Astrocyte of the cerebellum (primary cell): Measurements from ENCODE around the gene CA5B.

Experiments used
- DNase-seq: peaks from one replicate; pipeline ENCODE4 v3.0.0-alpha.2; 2011; ENCODE audit warnings: low read depth
- H3K4me3 ChIP-seq: 2 replicates; pipeline ENCODE4 v1.5.1; 2011; ENCODE audit warnings: mild to moderate bottlenecking, low read depth, low read length, moderate library complexity
- in situ Hi-C: cut with HindIII; loops from 2 replicates; pipeline ENCODE4 v1.10.0; 2017; ENCODE audit warnings: low sequenced_read_pairs
- TF ChIP-seq, protein P1 (sequence below): IDR thresholded peaks from 2 replicates; pipeline ENCODE4 v1.5.1; 2012; ENCODE audit warnings: low read length, low read depth, moderate library complexity, mild to moderate bottlenecking; ENCODE audit errors: missing control alignments

Gene CA5B

DNA sequence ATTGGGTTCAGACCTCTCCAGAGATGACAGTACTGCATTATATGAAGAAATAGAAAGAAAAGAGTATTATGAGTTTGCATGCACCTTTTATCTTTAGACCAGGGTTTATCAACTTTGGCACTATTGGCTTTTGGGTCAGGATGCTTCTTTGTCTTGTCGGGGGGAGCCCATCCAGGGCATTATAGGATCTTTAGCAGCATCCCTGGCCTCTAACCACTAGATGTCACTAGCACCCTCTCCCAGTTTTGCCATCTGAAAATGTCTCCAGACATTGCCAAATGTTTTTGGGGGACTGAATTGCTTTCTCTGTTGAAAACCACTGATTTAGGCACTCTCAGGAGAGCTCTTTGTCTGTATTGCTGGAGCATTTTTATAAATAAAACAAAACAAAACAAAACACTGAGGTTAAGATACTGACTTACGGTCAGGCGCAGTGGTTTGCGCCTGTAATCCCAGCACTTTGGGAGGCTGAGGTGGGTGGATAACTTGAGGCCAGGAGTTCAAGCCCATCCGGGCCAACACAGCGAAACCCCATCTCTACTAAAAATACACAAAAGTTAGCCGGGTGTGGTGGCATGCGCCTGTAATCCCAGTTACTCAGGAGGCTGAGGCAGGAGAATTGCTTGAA is 23.6 kb downstream of the CA5B start:
- no peak for DNase-seq
- TF ChIP-seq, protein P1, sequence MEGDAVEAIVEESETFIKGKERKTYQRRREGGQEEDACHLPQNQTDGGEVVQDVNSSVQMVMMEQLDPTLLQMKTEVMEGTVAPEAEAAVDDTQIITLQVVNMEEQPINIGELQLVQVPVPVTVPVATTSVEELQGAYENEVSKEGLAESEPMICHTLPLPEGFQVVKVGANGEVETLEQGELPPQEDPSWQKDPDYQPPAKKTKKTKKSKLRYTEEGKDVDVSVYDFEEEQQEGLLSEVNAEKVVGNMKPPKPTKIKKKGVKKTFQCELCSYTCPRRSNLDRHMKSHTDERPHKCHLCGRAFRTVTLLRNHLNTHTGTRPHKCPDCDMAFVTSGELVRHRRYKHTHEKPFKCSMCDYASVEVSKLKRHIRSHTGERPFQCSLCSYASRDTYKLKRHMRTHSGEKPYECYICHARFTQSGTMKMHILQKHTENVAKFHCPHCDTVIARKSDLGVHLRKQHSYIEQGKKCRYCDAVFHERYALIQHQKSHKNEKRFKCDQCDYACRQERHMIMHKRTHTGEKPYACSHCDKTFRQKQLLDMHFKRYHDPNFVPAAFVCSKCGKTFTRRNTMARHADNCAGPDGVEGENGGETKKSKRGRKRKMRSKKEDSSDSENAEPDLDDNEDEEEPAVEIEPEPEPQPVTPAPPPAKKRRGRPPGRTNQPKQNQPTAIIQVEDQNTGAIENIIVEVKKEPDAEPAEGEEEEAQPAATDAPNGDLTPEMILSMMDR = peak; percentile 94
- in situ Hi-C loops = no loop called here
- no peak overlapping the region for H3K4me3 ChIP-seq

DNA sequence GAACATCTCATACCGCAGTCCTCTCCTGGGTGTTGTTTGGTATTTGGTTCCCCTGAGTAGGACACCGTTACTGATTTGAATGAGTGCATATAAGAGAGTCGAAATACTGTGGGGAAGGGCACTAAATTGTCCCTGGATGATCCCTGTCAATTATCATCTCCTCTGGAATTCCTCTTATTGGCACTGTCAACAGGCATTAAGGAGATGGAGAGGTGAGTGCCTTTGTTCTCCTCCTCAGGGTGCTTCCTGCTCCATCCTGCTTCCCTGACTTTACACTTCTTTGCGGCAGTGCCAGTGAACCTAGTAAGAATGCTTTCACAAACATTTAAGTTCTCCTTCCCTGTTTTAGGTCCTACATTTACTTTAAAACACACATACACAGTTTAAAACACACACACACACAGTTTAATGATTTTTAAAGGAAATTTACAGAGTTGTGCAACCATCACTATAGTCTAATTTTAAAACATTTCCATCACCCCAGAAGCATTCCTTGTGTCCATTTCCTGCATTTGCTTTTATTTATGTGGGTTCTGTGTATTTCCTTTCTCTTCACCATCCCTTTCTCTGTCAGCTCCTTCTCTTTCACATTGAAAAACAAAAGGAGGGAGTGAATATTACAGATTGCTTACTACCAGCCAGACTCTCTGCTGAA is 31.4 kb downstream of the CA5B start:
- in situ Hi-C loops = no loop called here
- DNase-seq = no peak
- no peak overlapping the region for H3K4me3 ChIP-seq
- TF ChIP-seq, protein P1 = no peak

DNA sequence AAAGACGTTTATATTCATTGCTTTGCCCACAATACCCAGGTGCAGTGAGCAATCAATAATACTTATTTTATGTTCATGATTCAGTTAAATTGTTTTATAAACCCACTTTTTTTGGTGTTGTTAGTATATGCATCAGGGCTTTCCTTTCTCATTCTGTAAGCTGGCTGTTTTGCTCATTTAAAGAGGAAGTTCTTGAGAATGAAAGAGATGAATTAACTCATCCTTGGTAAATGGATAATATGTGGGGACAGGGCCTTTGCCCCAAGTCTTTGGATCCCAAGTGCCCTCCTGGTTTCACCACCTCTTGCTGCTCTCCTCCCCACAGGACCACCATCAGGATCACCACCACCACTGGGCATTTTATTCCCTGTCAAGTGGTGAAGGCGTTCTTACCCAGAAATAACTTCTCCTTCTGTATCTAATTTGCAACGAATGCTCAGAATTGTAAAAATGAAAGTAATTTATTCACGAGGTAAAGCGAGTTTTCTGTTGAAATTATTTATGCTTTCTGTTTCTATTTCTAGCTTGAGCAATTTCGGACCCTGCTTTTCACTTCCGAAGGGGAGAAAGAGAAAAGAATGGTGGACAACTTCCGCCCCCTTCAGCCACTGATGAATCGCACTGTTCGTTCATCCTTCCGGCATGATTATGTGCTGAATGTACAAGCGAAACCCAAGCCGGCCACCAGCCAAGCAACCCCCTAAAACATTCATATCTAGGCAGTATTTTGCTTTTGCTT is 44.1 kb downstream of the CA5B start:
- in situ Hi-C loops = no loop called here
- TF ChIP-seq, protein P1 = no peak
- H3K4me3 ChIP-seq = no peak overlapping the region
- no peak for DNase-seq

DNA sequence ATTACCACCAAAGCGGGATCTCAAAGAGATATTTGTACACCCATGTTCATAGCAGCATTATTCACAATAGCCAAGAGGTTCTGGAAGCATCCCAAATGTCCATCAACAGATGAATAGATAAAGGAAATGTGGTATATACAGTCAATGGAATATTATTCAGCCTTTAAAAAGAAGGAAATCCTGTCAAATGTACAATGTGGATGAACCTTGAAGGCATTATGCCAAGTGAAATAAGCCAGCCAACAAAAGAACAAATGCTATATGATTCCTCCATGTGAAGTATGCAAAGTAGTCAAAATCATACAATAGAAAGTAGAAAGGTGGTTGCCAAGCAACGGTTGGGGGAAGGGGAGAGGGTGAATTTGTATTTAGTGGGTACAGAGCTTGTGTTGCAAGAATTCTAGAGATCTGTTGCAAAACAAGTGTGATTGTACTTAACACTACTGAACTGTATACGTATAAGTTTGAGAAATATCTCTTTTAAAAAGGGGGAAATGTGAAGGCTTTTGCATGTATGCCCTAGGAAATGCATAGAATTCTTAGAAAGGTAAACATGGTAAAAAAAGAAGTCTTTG is 47.2 kb downstream of the CA5B start:
- TF ChIP-seq, protein P1 = no peak
- no peak overlapping the region for H3K4me3 ChIP-seq
- DNase-seq = no peak
- in situ Hi-C loops = no loop called here

DNA sequence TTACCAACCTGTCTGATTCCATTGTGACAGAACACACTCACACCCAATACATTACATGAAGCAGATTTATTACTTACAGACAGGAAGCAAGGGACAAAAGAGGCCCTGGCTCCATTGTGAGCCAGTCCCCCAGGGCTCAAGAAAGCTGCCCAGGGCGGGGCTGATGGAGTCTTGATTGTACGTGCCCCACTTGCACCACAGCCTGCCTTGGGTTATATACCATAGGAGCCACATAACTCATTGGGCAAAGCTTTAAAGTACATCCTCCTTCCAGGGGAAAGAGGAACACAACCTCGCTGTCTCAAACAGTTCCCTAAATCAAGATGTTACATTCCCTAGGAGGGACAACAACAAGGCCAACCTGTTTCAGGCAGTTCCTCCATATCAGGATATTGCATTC is 48.8 kb downstream of the CA5B start:
- in situ Hi-C loops = no loop called here
- TF ChIP-seq, protein P1 = no peak
- no peak overlapping the region for H3K4me3 ChIP-seq
- no peak for DNase-seq

DNA sequence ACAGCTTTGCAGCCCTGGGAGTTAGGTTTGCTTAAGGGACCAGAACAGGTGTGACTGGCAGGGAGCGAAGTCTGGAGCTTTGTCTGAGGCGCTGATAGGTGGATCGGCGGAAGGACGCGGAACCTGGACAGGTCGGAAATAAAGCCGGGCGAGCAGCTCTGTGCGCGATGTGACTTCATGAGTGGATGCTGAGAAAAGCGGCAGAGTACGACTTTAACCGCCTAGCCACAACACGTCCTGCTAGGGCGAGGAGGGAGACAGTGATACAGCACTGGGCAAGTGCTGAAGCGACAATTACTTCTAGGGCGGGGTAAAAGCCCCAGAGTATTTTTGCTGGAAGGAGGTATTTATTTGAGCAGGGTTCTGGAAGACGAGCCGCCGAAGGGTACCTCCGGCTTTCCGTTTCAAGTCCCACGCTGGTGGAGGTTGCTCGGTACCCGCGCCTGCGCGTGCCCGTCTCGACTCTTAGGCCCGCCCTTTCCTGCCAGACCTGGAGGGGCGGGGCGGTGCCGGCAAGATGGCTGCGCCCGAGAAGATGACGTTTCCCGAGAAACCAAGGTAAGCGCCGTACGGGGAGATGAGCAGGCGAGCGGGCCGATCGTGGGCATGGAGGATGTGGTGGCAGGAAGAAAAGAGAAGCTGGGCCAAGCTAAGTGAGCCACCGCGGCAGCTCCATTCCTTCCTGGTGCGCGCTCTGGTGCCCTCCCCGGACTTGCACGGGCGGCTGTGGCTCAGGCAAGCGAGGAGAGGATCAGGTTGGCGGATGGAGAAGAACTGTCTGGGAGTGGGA is 52.1 kb downstream of the CA5B start, which contains the start of gene ZRSR2:
ZRSR2 (plus strand) TSS at position 506 of the 790 bp plus-strand sequence; CDS start at position 518, 12 bp downstream.
- peak within 1 kb of the TSS; percentile 75 for H3K4me3 ChIP-seq
- TF ChIP-seq, protein P1 = no peak
- in situ Hi-C loops = no loop called here
- DNase-seq = peak; percentile 53
